Measurements from ENCODE around the gene SECISBP2. TPM values are rescaled to one million over a fixed set of nuclear protein-coding genes. Genes with fewer than 3 reads are reported as not detected.

Gene SECISBP2
- total RNA-seq, 1 donor from 2014 or later: 47.3 TPM

- TF ChIP-seq, protein P1, sequence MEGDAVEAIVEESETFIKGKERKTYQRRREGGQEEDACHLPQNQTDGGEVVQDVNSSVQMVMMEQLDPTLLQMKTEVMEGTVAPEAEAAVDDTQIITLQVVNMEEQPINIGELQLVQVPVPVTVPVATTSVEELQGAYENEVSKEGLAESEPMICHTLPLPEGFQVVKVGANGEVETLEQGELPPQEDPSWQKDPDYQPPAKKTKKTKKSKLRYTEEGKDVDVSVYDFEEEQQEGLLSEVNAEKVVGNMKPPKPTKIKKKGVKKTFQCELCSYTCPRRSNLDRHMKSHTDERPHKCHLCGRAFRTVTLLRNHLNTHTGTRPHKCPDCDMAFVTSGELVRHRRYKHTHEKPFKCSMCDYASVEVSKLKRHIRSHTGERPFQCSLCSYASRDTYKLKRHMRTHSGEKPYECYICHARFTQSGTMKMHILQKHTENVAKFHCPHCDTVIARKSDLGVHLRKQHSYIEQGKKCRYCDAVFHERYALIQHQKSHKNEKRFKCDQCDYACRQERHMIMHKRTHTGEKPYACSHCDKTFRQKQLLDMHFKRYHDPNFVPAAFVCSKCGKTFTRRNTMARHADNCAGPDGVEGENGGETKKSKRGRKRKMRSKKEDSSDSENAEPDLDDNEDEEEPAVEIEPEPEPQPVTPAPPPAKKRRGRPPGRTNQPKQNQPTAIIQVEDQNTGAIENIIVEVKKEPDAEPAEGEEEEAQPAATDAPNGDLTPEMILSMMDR (IDR thresholded peaks at IDR 0.05; ENCODE audit: insufficient read depth, low read length, poor library complexity, severe bottlenecking): no peak
- Histone ChIP-seq H3K27me3 (ENCODE audit: control insufficient read depth, insufficient read depth, low read length) (no peaks in the 10 kb centered on the region), H3K36me3 (ENCODE audit: control insufficient read depth, insufficient read depth, low read length) (no peaks in the 10 kb centered on the region), H3K4me3 (ENCODE audit: low read depth, low read length) (no peak overlapping the region)
- DNase-seq (ENCODE audit: low read depth): no peak
These were observed 90.4 kb downstream of the SECISBP2 start for GRCh38 chr9:89408628-89409101.

Other genes with a start within 250 kb of the SECISBP2 start
- gene SHC3, start 139.7 kb upstream of the SECISBP2 start, total RNA-seq: 2.9 and 5.1 TPM in 2 replicates
- 57.7 and 113 TPM in 2 replicates for gene CKS2, start 7.3 kb upstream of the SECISBP2 start, total RNA-seq
- 27.8 and 30.7 TPM in 2 replicates for gene SEMA4D, start 179.6 kb downstream of the SECISBP2 start, total RNA-seq

All from kidney epithelial cell (primary cell).